Measurements from ENCODE around the gene FTCD. TPM values are rescaled to one million over a fixed set of nuclear protein-coding genes. Genes with fewer than 3 reads are reported as not detected.

FTCD gene
- total RNA-seq, 1 donor from 2014 or later, result not detected

GRCh38 chr21:46093668-46094400 lies 61.5 kb downstream of the FTCD start:
- no peak for DNase-seq (ENCODE audit: low read depth in 2 of 2)

- no peak for DNase-seq (ENCODE audit: low read depth in 2 of 2)
Measured at GRCh38 chr21:46092811-46093667, 62.3 kb downstream of the FTCD start.

- no peak for DNase-seq (ENCODE audit: low read depth in 2 of 2)
Measured at GRCh38 chr21:46092026-46092764, 63.2 kb downstream of the FTCD start.

- DNase-seq (ENCODE audit: low read depth in 2 of 2), result no peak
Measured at GRCh38 chr21:46091631-46092025, 63.8 kb downstream of the FTCD start.

- no peak for DNase-seq (ENCODE audit: low read depth in 2 of 2)
Measured at GRCh38 chr21:46091118-46091517, 64.3 kb downstream of the FTCD start.

- no peak for DNase-seq (ENCODE audit: low read depth in 2 of 2)
Measured at GRCh38 chr21:46089285-46089684, 66.1 kb downstream of the FTCD start.

GRCh38 chr21:46088189-46088588 lies 67.2 kb downstream of the FTCD start:
- no peak for DNase-seq (ENCODE audit: low read depth in 2 of 2)

GRCh38 chr21:46087641-46088040 lies 67.7 kb downstream of the FTCD start:
- DNase-seq (ENCODE audit: low read depth in 2 of 2), result no peak

Other genes with a start within 250 kb of the FTCD start
- 4.0 and 6.5 TPM in 2 replicates for gene COL6A1, start 173.8 kb downstream of the FTCD start, total RNA-seq
- 5.4 and 33.7 TPM in 2 replicates for gene COL6A2, start 57.5 kb downstream of the FTCD start, total RNA-seq
- 2.6 and 3.6 TPM in 2 replicates for gene SPATC1L, start 28.9 kb upstream of the FTCD start, total RNA-seq
- 41.8 and 52.6 TPM in 2 replicates for gene LSS, start 73.2 kb upstream of the FTCD start, total RNA-seq
- gene MCM3AP, start 130.0 kb upstream of the FTCD start, total RNA-seq, result 41.8 and 62.5 TPM in 2 replicates
- 4.4 and 4.6 TPM in 2 replicates for gene YBEY, start 130.8 kb upstream of the FTCD start, total RNA-seq
- 0.79 and 2.0 TPM in 2 replicates for gene C21orf58, start 168.3 kb upstream of the FTCD start, total RNA-seq
- gene PCNT, start 168.6 kb upstream of the FTCD start, total RNA-seq, result 10.7 and 15.1 TPM in 2 replicates

Data from lung microvascular endothelial cell (primary cell).